RWPE2 (cell line): Measurements from ENCODE around the gene NMT2.

Experiments used
- ATAC-seq: fragments of 200-7000 bp; cut with Tn5 transposase; 3 replicates; pipeline ENCODE4 v1.9.1; 2021; ENCODE audit warnings: low read depth
- DNase-seq: peaks from one replicate; pipeline ENCODE4 v3.0.0-alpha.2; 2020; ENCODE audit warnings: low spot score
- H3K27ac ChIP-seq: fragments of 450-650 bp; 2 replicates; pipeline ENCODE4 v1.5.1; 2017; ENCODE audit warnings: mild to moderate bottlenecking; ENCODE audit not compliant: poor library complexity, severe bottlenecking
- H3K27me3 ChIP-seq: fragments of 250-450 bp; sonication (Bioruptor Pico); 2 replicates; pipeline ENCODE4 v1.5.1; 2021; ENCODE audit warnings: mild to moderate bottlenecking, moderate library complexity; ENCODE audit not compliant: insufficient read depth, poor library complexity, severe bottlenecking
- H3K36me3 ChIP-seq: fragments of 250-450 bp; sonication (Bioruptor Pico); 2 replicates; pipeline ENCODE4 v1.5.1; 2020; ENCODE audit warnings: low read depth, mild to moderate bottlenecking, moderate library complexity
- H3K4me1 ChIP-seq: fragments of 250-450 bp; sonication (Bioruptor Pico); 2 replicates; pipeline ENCODE4 v1.5.1; 2021; ENCODE audit warnings: mild to moderate bottlenecking, moderate library complexity; ENCODE audit not compliant: insufficient read depth, poor library complexity, severe bottlenecking
- H3K4me3 ChIP-seq: fragments of 250-450 bp; sonication (Bioruptor Pico); 2 replicates; pipeline ENCODE4 v1.5.1; 2021; ENCODE audit warnings: mild to moderate bottlenecking, moderate library complexity; ENCODE audit not compliant: severe bottlenecking
- H3K9me3 ChIP-seq: fragments of 250-450 bp; sonication (Bioruptor Pico); 2 replicates; pipeline ENCODE4 v1.5.1; 2021; ENCODE audit warnings: mild to moderate bottlenecking, moderate library complexity; ENCODE audit not compliant: severe bottlenecking
- TF ChIP-seq, protein P1 (sequence below): fragments of 450-650 bp; IDR thresholded peaks from one replicate; pipeline ENCODE4 v1.5.1; 2017; ENCODE audit warnings: mild to moderate bottlenecking, moderate library complexity; ENCODE audit not compliant: poor library complexity, severe bottlenecking

The NMT2 gene

DNA sequence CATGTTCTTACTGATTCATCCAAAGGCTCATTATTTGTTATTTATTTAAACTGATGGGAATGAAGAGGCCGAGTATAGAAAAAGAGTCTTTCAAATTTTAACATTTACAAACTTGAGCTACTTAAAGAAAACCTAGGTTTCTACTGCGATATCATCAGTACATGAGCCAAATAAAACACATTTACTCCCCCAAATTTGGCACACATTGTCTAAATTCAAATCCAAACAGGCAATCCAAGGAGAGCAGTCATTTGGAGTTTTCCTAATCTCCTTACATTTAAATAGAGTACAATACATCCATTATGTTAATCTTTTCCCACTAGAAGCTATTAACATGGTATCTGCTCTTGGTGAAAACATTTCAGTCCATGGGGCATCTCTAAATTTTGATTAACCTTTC lies 2.2 kb downstream of the NMT2 start:
- Histone ChIP-seq H3K27ac (no peak overlapping the region), H3K27me3 (no peaks in the 10 kb centered on the region), H3K36me3 (no peaks in the 10 kb centered on the region; the same call in 1 of the 2 replicates), H3K4me3 (no peak overlapping the region), H3K4me1 (peaks cover 4% of the 10 kb centered on the region), H3K9me3 (peaks cover 3% of the 10 kb centered on the region)
- TF ChIP-seq, protein P1, sequence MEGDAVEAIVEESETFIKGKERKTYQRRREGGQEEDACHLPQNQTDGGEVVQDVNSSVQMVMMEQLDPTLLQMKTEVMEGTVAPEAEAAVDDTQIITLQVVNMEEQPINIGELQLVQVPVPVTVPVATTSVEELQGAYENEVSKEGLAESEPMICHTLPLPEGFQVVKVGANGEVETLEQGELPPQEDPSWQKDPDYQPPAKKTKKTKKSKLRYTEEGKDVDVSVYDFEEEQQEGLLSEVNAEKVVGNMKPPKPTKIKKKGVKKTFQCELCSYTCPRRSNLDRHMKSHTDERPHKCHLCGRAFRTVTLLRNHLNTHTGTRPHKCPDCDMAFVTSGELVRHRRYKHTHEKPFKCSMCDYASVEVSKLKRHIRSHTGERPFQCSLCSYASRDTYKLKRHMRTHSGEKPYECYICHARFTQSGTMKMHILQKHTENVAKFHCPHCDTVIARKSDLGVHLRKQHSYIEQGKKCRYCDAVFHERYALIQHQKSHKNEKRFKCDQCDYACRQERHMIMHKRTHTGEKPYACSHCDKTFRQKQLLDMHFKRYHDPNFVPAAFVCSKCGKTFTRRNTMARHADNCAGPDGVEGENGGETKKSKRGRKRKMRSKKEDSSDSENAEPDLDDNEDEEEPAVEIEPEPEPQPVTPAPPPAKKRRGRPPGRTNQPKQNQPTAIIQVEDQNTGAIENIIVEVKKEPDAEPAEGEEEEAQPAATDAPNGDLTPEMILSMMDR: no peak
- no peak for DNase-seq
- ATAC-seq: no peak

DNA sequence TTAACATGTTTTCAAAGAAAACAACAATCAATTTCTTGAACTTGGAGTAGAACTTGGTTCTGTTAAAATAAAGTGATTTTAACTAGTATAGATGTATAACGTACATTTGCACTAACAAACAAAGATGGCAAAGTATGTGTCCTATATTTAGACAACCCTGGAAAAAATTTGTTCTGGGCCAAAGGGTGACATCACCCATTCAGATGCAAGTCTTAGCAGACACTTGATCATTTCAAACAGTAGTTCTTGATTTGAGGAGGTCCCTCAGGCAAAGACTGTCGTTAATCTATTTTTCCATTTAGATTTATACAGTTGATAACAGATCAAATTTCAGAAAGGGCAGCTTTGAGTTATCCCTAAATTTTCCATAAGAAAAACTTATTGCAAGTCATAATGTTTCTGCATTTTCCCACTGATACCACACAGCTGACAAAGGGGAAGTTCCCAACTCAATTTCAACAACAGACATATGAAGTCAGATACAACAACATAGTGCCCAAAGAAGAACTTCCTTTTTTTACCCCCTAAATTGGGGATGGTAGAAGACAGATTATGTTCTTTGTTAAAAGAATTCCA lies 5.2 kb downstream of the NMT2 start:
- TF ChIP-seq, protein P1: no peak
- Histone ChIP-seq H3K36me3 (no peaks in the 10 kb centered on the region; the same call in 1 of the 2 replicates), H3K27ac (no peak overlapping the region), H3K27me3 (no peaks in the 10 kb centered on the region), H3K9me3 (peaks cover 3% of the 10 kb centered on the region), H3K4me3 (no peak overlapping the region), H3K4me1 (no peaks in the 10 kb centered on the region)
- ATAC-seq (no peak), DNase-seq (no peak)

DNA sequence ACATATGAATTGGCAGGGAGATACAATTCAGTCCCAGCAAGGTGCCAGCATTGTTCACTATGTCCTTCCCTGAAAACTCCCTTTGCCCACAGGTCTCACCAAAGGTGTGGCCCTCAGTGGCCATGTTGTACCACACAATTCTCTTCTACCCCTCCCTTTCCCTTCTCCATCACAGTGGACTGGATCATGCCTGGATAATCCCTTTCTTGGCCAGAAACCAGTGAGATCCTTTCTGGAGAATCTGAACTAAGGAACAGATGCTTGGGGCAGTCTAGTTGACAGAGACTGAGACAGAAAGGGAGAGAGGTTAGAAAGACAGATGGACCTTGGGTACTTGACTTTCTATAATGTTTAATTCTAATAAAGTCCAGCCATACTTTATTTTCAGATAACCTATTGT lies 9.5 kb downstream of the NMT2 start:
- H3K4me1 ChIP-seq: no peaks in the 10 kb centered on the region
- ATAC-seq: no peak
- no peaks in the 10 kb centered on the region for H3K27me3 ChIP-seq
- H3K9me3 ChIP-seq: no peaks in the 10 kb centered on the region
- H3K4me3 ChIP-seq: no peak overlapping the region
- no peaks in the 10 kb centered on the region for H3K36me3 ChIP-seq
- no peak overlapping the region for H3K27ac ChIP-seq
- no peak for DNase-seq
- TF ChIP-seq, protein P1: no peak

- Histone ChIP-seq H3K27ac (no peak overlapping the region), H3K36me3 (no peaks in the 10 kb centered on the region), H3K9me3 (no peaks in the 10 kb centered on the region), H3K4me3 (no peak overlapping the region), H3K27me3 (no peaks in the 10 kb centered on the region), H3K4me1 (no peaks in the 10 kb centered on the region)
- TF ChIP-seq, protein P1: no peak
- DNase-seq (no peak), ATAC-seq (no peak)
Measured at GRCh38 chr10:15158448-15158847, 10.0 kb downstream of the NMT2 start.

DNA sequence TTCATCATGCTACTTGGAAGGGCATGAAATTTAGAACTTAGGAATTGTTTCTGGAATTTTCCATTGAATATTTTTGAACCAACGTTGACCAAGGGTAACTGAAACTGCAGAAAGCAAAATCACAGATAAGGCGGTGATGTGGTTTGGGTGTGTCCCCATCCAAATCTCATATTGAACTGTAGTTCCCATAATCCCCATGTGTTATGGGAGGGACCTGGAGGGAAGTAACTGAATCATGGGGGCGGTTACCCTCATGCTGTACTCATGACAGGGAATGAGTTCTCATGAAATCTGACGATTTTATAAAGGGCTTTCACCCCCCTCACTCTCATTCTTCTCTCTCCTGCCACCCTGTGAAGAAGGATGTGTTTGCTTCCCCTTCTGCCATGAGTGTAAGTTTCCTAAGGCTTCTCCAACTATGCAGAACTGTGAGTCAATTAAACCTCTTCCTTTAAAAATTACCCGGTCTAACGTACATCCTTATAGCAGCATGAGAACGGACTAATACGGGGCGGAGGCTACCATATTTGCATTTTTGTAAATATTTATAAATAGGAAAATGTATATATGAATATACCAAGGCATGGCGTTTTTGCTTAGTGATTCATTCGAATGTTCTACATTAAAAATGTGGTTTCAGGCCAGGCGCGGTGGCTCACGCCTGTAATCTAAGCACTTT lies 12.4 kb downstream of the NMT2 start:
- no peaks in the 10 kb centered on the region for H3K4me1 ChIP-seq
- DNase-seq (no peak), ATAC-seq (no peak)
- H3K36me3 ChIP-seq: no peaks in the 10 kb centered on the region
- no peak overlapping the region for H3K27ac ChIP-seq
- no peak overlapping the region for H3K4me3 ChIP-seq
- TF ChIP-seq, protein P1: no peak
- no peaks in the 10 kb centered on the region for H3K9me3 ChIP-seq
- no peaks in the 10 kb centered on the region for H3K27me3 ChIP-seq
